Measurements from ENCODE around the gene ZBTB20. TPM values are rescaled to one million over a fixed set of nuclear protein-coding genes. Genes with fewer than 3 reads are reported as not detected.
A peak's percentile ranks its signal among the peaks of the same experiment; 100 is the strongest.

Gene ZBTB20
- total and polyA plus RNA-seq, 12 donors, result 0.57 to 105 (median 86.8) TPM

DNA sequence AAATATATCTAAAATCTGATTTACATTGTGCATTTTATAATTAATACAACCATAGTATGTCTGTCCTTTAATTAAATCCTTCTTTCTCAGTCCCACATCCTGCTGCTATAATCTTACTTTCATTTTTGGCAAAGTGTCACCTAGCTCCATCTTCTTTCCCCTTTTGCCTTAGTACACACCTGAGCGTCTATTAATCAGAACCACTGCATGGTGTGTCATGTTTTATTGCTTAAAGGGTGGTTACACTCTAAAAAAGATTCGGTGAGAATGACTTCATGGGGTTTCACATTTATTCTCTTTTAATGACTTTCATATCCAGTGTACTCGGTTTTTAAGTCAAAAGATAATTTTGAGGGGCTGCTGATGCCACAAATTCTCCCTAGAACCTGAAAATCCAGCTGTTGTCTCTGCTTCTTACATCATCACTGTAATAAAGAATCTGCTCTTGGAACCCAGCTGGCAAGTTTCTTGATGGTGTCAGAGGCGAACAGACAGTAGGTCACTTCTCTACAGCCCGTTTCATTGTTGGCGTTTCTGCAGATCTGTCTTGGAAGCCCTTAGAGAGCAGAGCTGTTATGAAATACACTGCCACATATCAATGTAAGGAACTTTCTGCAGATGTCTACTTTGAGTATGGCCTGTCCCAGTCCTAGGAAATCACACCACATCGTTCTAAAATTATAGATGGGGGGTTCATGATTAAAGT, 753.6 kb downstream of the ZBTB20 start:
- Histone ChIP-seq H3K9me3 (no peaks in the 10 kb centered on the region), H3K27me3 (no peaks in the 10 kb centered on the region), H3K4me1 (peaks cover 0 to 53% (median 6%) of the 10 kb centered on the region in 9 donors), H3K4me3 (no peak overlapping the region), H3K36me3 (peaks cover 0 to 7% (median 4%) of the 10 kb centered on the region in 9 donors), H3K27ac (peak overlapping the region in 1 of 10 donors; percentile 39)
- DNase-seq, result no peak
- ATAC-seq, result peak in 5 of 8 donors; percentile 48 to 70 (median 59)
- 78 to 83% methylated on average over 7 of the region's 7 CpGs for WGBS, 2 donors
- TF ChIP-seq, protein P1, sequence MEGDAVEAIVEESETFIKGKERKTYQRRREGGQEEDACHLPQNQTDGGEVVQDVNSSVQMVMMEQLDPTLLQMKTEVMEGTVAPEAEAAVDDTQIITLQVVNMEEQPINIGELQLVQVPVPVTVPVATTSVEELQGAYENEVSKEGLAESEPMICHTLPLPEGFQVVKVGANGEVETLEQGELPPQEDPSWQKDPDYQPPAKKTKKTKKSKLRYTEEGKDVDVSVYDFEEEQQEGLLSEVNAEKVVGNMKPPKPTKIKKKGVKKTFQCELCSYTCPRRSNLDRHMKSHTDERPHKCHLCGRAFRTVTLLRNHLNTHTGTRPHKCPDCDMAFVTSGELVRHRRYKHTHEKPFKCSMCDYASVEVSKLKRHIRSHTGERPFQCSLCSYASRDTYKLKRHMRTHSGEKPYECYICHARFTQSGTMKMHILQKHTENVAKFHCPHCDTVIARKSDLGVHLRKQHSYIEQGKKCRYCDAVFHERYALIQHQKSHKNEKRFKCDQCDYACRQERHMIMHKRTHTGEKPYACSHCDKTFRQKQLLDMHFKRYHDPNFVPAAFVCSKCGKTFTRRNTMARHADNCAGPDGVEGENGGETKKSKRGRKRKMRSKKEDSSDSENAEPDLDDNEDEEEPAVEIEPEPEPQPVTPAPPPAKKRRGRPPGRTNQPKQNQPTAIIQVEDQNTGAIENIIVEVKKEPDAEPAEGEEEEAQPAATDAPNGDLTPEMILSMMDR (IDR thresholded peaks at IDR 0.05), result no peak
- intact Hi-C loops (cut with DNase I), result loop anchor here in 1 of 10 donors (10.0 kb wide), 1 partner anchor 191 kb away; no protein-coding TSS in a partner anchor

DNA sequence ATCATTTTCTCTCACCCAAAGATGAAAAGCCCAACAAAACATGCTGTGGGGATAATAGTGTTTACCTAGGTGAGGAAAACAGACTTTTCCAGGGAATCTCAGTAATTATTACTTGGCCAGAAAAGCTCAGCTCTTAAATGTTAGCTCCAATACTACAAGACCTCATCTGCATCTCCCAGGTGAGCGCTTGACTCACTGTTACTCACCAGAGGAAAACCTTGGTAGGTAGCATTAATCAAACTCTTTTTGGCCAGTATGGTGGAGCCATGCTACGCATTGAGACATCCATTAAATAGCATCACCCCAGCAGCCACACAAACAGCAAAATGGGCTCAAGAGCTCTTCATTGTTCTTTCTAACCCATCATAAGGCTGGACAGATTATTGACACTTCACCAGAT, 754.3 kb downstream of the ZBTB20 start:
- H3K4me1 ChIP-seq, result peaks cover 0 to 53% (median 6%) of the 10 kb centered on the region in 9 donors
- peak overlapping the region in 1 of 10 donors; percentile 39 for H3K27ac ChIP-seq
- H3K9me3 ChIP-seq, result no peaks in the 10 kb centered on the region
- H3K4me3 ChIP-seq, result no peak overlapping the region
- peaks cover 0 to 14% (median 11%) of the 10 kb centered on the region in 9 donors for H3K36me3 ChIP-seq
- H3K27me3 ChIP-seq, result no peaks in the 10 kb centered on the region
- TF ChIP-seq, protein P1 (IDR thresholded peaks at IDR 0.05), result no peak
- DNase-seq (no peak), ATAC-seq (no peak)
- intact Hi-C loops (cut with DNase I), result loop anchor here in 1 of 10 donors (10.0 kb wide), 1 partner anchor 192 kb away; no protein-coding TSS in a partner anchor
- 98% methylated on average over 2 of the region's 2 CpGs for WGBS, 2 donors

DNA sequence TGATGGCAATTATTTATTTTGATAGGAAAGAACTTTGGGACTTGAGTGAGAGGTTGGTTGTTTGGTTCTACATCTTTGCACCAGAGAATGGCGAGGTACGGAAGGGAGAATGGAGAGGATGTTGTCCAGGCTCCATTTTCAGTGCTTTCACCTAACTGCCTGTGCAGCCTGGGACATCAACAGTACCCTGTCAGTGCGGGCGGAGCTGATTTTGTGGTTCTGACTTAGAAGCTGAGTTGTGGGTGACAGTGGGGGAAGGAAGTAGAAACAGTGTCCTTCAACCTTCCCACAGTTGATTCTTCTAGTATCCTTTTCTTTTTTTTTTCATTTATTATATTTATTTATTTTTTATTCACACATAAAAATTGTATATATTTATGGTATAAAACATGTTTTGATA, 757.9 kb downstream of the ZBTB20 start:
- WGBS, 2 donors, result 95 to 96% methylated on average over 4 of the region's 4 CpGs
- ATAC-seq, result no peak
- Histone ChIP-seq H3K4me1 (peaks cover 7 to 42% (median 13%) of the 10 kb centered on the region in 9 donors), H3K36me3 (peaks cover 0 to 40% (median 14%) of the 10 kb centered on the region in 9 donors), H3K9me3 (no peaks in the 10 kb centered on the region), H3K27ac (no peak overlapping the region), H3K27me3 (no peaks in the 10 kb centered on the region), H3K4me3 (no peak overlapping the region)
- no peak for DNase-seq
- TF ChIP-seq, protein P1 (IDR thresholded peaks at IDR 0.05), result no peak
- intact Hi-C loops (cut with DNase I), result loop anchor here in 8 of 10 donors (10.0 kb wide), 6 partner anchors 196 to 776 kb away; no protein-coding TSS in a partner anchor

DNA sequence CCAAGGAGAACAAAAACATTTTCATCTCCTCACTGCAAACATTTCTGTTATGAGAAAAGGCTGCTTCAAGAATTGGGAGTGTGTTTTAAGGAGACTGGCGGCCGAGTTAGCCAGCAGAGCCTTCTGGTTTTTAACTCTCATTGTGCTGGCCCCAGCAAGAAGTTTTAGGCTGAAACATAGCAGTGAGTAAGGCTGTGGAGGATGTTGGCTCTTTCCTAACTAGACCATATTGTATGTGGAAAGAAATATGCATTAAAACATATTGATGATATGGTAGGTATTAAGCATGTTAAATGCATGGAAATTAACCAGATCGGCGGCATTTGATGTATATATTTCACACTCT, 762.6 kb downstream of the ZBTB20 start:
- WGBS, 2 donors, result 51% methylated on average over 4 of the region's 4 CpGs
- peaks cover 0 to 53% (median 20%) of the 10 kb centered on the region in 9 donors for H3K36me3 ChIP-seq
- TF ChIP-seq, protein P1 (IDR thresholded peaks at IDR 0.05), result no peak
- no peaks in the 10 kb centered on the region for H3K9me3 ChIP-seq
- peak overlapping the region; percentile 32 to 83 (median 70) for H3K27ac ChIP-seq
- H3K4me3 ChIP-seq, result peak overlapping the region in 9 of 10 donors; percentile 24 to 55 (median 43)
- no peak for DNase-seq
- peaks cover 10 to 46% (median 32%) of the 10 kb centered on the region in 9 donors for H3K4me1 ChIP-seq
- peak in 4 of 8 donors; percentile 6 to 15 (median 10) for ATAC-seq
- intact Hi-C loops (cut with DNase I), result loop anchor here in 9 of 10 donors (5.0 to 10.0 kb wide), 10 partner anchors 33 to 780 kb away; partner anchors contain the start of gene ZBTB20 (in 1 of the 9)
- no peaks in the 10 kb centered on the region for H3K27me3 ChIP-seq

All from heart right ventricle (tissue), 16 donors.